ENCODE measurements around the gene RPTOR. TPM values are rescaled to one million over a fixed set of nuclear protein-coding genes. Genes with fewer than 3 reads are reported as not detected.
"Not testable (repeated sequence)": the region's sequence is repeated elsewhere in the genome, so short reads cannot be mapped to it uniquely, and the experiment has no call there.

The RPTOR gene
- total RNA-seq, 1 donor from 2014 or later: 65.9 TPM

GRCh38 chr17:80504686-80505413 lies 39.8 kb upstream of the RPTOR start:
- Mint-ChIP-seq H3K36me3 (ENCODE audit: low read depth) (no peaks in the 10 kb centered on the region), H3K4me1 (no peaks in the 10 kb centered on the region), H3K9me3 (no peaks in the 10 kb centered on the region), H3K27ac (no peak overlapping the region), H3K4me3 (no peak overlapping the region), H3K27me3 (peaks cover 12% of the 10 kb centered on the region)
- ChIA-PET POLR2A (no interaction called here), CTCF (no interaction called here)
- ATAC-seq (ENCODE audit: low read depth): no peak
- no peak for DNase-seq
- intact Hi-C loops (cut with micrococcal nuclease): loop anchor here (2.0 kb wide), 1 partner anchor 78 kb away; no protein-coding TSS in a partner anchor
- no peak for TF ChIP-seq CTCF (IDR thresholded peaks at IDR 0.05)

DNA sequence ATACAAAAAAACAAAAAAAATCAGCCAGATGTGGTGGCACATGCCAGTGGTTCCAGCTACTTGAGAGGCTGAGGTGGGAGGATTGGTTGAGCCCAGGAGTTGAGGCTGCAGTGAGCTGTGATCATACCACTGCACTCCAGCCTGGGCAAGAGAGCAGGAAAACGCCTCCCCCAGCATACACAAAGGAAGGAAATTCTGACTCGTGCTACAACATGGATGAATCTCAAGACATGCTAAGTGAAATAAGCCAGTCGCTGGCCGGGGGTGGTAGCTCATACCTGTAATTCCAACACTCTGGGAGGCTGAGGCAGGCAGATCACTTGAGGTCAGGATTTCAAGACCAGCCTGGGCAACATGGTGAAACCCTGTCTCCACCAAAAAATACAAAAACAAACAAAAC lies 37.5 kb upstream of the RPTOR start:
- H3K4me1 Mint-ChIP-seq; H3K27me3 Mint-ChIP-seq; H3K4me3 Mint-ChIP-seq; H3K36me3 Mint-ChIP-seq (ENCODE audit: low read depth); POLR2A ChIA-PET; DNase-seq; CTCF ChIA-PET; H3K27ac Mint-ChIP-seq; intact Hi-C loops (cut with micrococcal nuclease); H3K9me3 Mint-ChIP-seq; ATAC-seq (ENCODE audit: low read depth): not testable (repeated sequence)

- H3K4me1 Mint-ChIP-seq: no peaks in the 10 kb centered on the region
- ChIA-PET POLR2A (no interaction called here), CTCF (no interaction called here)
- ATAC-seq (ENCODE audit: low read depth) (no peak), DNase-seq (no peak)
- H3K9me3 Mint-ChIP-seq: no peaks in the 10 kb centered on the region
- no peak overlapping the region for H3K4me3 Mint-ChIP-seq
- H3K27me3 Mint-ChIP-seq: peaks cover 4% of the 10 kb centered on the region
- TF ChIP-seq CTCF (IDR thresholded peaks at IDR 0.05): no peak
- H3K36me3 Mint-ChIP-seq (ENCODE audit: low read depth): no peaks in the 10 kb centered on the region
- H3K27ac Mint-ChIP-seq: no peak overlapping the region
- intact Hi-C loops (cut with micrococcal nuclease): no loop called here
These were observed 36.7 kb upstream of the RPTOR start for GRCh38 chr17:80507965-80508364.

- TF ChIP-seq CTCF (IDR thresholded peaks at IDR 0.05): no peak
- intact Hi-C loops (cut with micrococcal nuclease): no loop called here
- no peaks in the 10 kb centered on the region for H3K9me3 Mint-ChIP-seq
- ATAC-seq (ENCODE audit: low read depth) (no peak), DNase-seq (no peak)
- H3K27ac Mint-ChIP-seq: no peak overlapping the region
- no peak overlapping the region for H3K4me3 Mint-ChIP-seq
- H3K27me3 Mint-ChIP-seq: peaks cover 8% of the 10 kb centered on the region
- H3K4me1 Mint-ChIP-seq: no peaks in the 10 kb centered on the region
- ChIA-PET POLR2A (no interaction called here), CTCF (no interaction called here)
- no peaks in the 10 kb centered on the region for H3K36me3 Mint-ChIP-seq (ENCODE audit: low read depth)
These were observed 35.3 kb upstream of the RPTOR start for GRCh38 chr17:80509311-80509710.

GRCh38 chr17:80510132-80510531 lies 34.5 kb upstream of the RPTOR start:
- no peak for TF ChIP-seq CTCF (IDR thresholded peaks at IDR 0.05)
- no peak overlapping the region for H3K27ac Mint-ChIP-seq
- no peaks in the 10 kb centered on the region for H3K36me3 Mint-ChIP-seq (ENCODE audit: low read depth)
- H3K9me3 Mint-ChIP-seq: no peaks in the 10 kb centered on the region
- no peak overlapping the region for H3K4me3 Mint-ChIP-seq
- ChIA-PET POLR2A (no interaction called here), CTCF (no interaction called here)
- no peaks in the 10 kb centered on the region for H3K4me1 Mint-ChIP-seq
- DNase-seq: no peak
- intact Hi-C loops (cut with micrococcal nuclease): no loop called here
- H3K27me3 Mint-ChIP-seq: peaks cover 6% of the 10 kb centered on the region
- no peak for ATAC-seq (ENCODE audit: low read depth)

DNA sequence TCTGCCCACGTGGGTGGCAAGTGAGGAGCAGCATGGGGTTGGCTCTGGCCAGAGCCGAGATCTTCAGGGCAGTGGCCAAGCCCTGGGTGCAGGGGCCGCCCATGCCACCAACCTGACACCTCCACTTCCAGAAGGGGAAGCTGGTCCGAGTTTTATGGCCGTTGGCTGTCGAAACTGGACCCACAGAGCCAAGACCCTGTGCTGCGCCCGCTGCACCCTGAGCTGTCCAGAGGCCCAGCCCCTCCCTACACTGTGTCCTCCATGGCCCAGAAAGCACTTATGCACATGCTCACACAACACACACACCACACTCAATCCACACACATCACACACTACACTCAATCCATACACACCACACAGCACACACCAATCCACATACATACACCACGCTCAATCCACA lies 33.9 kb upstream of the RPTOR start:
- H3K4me3 Mint-ChIP-seq: no peak overlapping the region
- TF ChIP-seq CTCF (IDR thresholded peaks at IDR 0.05): no peak
- CTCF ChIA-PET: no interaction called here
- DNase-seq: no peak
- H3K9me3 Mint-ChIP-seq: no peaks in the 10 kb centered on the region
- intact Hi-C loops (cut with micrococcal nuclease): no loop called here
- H3K36me3 Mint-ChIP-seq (ENCODE audit: low read depth): no peaks in the 10 kb centered on the region
- H3K27me3 Mint-ChIP-seq: peaks cover 4% of the 10 kb centered on the region
- H3K27ac Mint-ChIP-seq: no peak overlapping the region
- no peaks in the 10 kb centered on the region for H3K4me1 Mint-ChIP-seq
- POLR2A ChIA-PET: no interaction called here
- ATAC-seq (ENCODE audit: low read depth): no peak
